HL-60/S4 treated with retinoic acid at 250 ng/mL for 4 days and 3 days (cell line): ENCODE data around the gene CLCF1.

Experiments used
- in situ Hi-C: fragments of 300-500 bp; cut with MboI; formaldehyde crosslinking; loops from 2 replicates; pipeline ENCODE4 v1.7.0; 2022; ENCODE audit warnings: low sequenced_read_pairs

CLCF1 gene

GRCh38 chr11:67345920-67346819, 27.2 kb downstream of the CLCF1 start:
- in situ Hi-C loops = no loop called here

DNA sequence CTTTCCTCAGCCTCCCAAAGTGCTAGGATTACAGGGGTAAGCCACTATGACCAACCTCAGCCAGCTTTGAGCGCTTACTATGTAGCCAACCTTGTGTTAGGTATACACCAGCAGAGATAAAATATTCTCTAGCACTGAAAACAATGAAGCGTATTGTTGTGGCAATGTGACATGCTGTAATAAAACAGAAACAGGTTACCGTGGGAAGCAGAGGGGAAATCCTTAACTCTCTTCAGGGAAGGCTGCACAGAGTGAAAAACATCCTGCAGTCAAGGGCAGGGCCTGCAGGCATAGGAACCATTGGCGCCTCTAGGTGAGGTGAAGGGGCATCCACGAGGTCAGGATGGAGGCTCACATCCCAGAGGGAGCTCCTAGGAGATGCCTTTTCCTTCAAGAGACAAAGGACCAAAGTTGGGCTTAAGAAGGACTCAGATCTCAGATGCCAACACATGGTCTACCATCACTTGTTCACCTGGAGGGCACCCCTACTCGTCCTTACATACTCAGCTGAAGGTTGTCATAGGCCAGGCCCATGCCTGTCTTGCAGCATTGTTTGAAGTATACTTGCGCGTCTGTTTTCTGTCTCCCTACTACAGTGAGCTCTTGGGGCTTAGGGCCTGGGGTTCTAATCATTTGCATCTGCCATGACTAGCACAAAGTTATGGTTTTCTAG, 28.0 kb downstream of the CLCF1 start:
- in situ Hi-C loops = no loop called here

GRCh38 chr11:67344264-67344663, 29.1 kb downstream of the CLCF1 start:
- in situ Hi-C loops = no loop called here

DNA sequence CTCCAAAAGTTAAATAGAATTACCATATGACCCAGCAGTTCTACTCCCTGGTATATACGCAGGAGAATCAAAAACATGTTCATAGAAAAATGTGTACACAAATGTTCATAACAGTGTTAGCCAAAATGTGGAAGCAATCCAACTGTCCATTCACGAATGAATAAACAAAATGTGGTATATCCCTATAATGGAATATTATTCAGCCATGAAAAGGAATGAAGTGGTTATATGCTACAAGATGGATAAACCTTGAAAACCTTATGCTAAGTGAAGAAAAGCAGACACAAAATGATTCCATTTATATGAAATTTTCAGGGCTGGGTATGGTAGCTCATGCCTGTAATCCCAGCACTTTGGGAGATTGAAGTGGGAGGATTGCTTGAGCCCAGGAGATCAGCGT, 36.1 kb downstream of the CLCF1 start:
- in situ Hi-C loops = no loop called here

DNA sequence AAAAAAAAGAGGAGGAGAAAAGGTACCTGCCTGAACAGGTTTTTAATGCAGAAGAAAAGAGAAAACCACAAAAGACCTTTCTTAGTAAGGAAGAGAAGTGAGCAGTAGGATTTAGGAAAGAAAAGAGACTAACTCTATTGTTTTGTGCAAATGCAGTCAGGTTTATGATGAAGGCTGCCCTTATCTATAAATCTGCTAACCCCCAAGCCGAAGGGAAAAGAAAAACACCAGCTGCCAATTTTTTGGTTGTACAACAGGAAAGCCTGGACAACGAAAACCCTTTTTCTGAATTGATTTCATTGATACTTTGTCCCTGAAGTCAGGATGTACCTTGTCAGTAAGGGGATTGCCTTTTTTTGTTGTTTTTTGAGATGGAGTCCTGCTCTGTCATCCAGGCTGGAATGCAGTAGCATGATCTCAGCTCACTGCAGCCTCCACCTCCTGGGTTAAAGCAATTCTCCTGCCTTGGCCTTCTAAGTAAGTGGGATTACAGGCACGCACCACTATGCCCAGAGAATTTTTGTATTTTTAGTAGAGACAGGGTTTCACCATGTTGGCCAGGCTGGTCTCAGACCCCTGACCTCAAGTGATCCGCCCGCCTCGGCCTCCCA, 41.2 kb downstream of the CLCF1 start:
- in situ Hi-C loops = no loop called here

DNA sequence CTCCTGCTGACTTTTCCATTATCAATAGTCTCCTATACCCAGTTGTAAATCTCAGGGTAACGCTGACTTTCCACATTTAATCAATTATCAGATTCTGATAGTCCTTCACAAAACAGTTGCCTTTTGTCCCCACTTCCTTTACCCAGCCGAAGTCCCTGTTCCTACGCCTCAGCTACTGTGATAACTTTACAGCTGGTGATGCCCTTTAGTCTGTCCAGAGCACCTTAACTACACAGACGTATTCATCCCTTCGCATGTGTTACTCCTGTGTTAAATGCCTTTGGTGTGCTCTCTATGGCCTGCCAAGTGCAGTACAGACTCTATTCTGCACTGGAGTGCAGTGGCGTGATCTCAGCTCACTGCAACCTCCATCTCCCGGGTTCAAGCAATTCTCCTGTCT, 49.9 kb downstream of the CLCF1 start:
- in situ Hi-C loops = no loop called here

DNA sequence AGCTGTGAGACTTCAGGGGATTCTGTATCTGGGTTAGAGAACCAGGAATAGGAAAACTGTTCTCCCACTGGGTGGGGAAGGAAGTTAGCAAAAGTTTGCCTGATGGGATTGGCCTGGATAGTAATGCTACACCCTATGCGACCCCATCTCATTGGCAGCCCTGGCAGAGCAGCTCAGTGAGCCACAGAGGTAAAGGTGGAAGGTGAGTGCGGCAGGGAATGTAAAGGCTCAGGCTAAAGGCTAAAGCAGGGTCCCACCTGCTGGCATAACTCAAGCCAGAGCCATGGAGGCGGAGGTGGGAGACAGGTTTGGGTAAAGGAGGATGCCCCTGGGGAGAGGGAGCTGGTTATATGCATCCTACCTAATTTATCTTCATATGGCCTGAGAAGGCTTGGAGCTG, 51.3 kb downstream of the CLCF1 start:
- in situ Hi-C loops = no loop called here

DNA sequence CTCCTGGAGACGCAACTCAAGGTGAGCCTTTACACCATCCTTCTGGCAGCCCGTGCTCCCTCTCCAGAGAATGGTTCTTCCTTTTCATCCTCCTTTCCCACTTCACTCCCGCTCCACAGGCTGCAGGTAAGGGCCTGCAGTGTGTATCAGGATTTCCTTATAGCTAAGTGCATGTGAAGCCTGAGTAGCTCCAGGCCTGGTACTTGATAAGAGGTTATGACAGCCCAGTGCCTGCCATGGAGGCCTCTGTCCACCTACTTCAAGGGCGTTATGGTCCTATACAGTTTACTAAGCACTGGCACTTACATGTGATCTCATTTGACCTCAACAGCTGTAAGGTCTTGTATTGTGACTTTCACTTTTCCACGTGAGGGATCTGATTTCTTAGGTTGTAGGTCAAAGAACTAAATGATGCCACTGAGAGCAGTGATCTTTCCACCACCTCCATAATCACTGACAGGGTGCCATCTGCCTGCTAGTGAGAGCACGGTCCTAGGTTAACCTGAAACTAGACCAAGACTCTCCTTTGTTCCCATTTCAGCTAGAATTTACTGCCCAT, 52.0 kb downstream of the CLCF1 start:
- in situ Hi-C loops = no loop called here

- in situ Hi-C loops = no loop called here
Observed at GRCh38 chr11:67320691-67321090, 52.7 kb downstream of the CLCF1 start.

GRCh38 chr11:67320011-67320410, 53.4 kb downstream of the CLCF1 start:
- in situ Hi-C loops = no loop called here

DNA sequence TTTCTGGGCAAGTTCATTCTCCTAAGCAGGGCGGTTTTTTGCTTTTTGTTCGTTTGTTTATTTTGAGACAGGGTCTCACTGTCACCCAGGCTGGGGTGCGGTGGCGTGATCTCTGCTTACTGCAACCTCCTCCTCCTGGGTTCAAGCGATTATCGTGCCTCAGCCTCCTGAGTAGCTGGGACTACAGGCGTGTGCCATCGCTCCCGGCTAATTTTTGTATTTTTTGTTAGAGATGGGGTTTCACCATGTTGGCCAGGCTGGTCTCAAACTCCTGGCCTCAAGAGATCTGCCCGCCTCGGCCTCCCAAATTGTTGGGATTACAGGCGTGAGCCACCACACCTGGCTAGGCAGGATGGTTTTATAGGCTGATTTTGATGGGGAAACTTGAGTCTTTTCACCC, 54.5 kb downstream of the CLCF1 start:
- in situ Hi-C loops = loop anchor here (10.0 kb wide), 2 partner anchors 54 to 234 kb away; partner anchors contain the start of gene GRK2

DNA sequence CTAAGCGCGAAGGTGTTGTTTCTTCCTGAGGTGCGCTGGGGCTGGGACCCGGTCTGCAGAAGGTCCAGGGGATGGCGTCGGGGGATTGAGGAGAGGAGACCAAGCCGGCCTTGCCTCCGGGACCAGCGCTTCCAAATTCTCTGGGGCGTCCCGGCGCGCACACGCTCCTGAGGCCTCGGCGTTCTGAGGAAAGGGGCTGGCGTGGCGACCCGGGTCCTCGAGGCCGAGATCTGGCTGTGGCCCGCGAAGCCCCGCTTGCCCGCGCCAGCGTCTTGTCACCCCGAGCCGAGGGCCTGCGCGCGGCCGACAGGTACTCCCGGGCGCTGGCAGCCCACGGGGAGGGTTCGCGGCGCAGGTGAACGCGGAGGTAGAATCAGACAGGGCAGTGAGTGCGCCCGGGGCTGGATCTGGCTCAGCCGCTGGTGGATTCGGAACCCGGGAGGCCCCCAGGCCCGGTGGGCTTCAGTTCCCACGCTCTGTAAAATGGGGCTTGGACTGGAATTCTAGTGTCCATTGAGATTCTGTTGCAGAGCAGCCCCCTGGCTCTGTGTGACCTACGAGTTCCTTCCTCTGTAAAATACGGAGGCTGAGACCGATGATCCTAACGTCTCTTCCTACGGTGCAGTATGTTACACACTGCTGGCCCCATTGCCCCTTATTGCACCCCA, 55.4 kb downstream of the CLCF1 start:
- in situ Hi-C loops = loop anchor here (10.0 kb wide), 2 partner anchors 53 to 233 kb away; partner anchors contain the start of gene GRK2

GRCh38 chr11:67317205-67317887, 56.1 kb downstream of the CLCF1 start:
- in situ Hi-C loops = loop anchor here (10.0 kb wide), 2 partner anchors 53 to 233 kb away; partner anchors contain the start of gene GRK2

- in situ Hi-C loops = loop anchor here (10.0 kb wide), 2 partner anchors 52 to 232 kb away; partner anchors contain the start of gene GRK2
Observed at GRCh38 chr11:67316882-67317204, 56.6 kb downstream of the CLCF1 start.

GRCh38 chr11:67315325-67315909, 58.0 kb downstream of the CLCF1 start:
- in situ Hi-C loops = loop anchor here (10.0 kb wide), 2 partner anchors 51 to 231 kb away; partner anchors contain the start of gene GRK2

- in situ Hi-C loops = loop anchor here (10.0 kb wide), 2 partner anchors 49 to 229 kb away; partner anchors contain the start of gene GRK2
Observed at GRCh38 chr11:67314218-67314617, 59.2 kb downstream of the CLCF1 start.
